HCT116 (cell line): ENCODE measurements around the gene PKHD1. TPM values are rescaled to one million over a fixed set of nuclear protein-coding genes. Genes with fewer than 3 reads are reported as not detected.
"Not testable (repeated sequence)": the region's sequence is repeated elsewhere in the genome, so short reads cannot be mapped to it uniquely, and the experiment has no call there.

Source experiments
- ATAC-seq: fragments of 200-7000 bp; cut with Tn5 transposase; 2 replicates; pipeline ENCODE4 v1.9.1; 2020; ENCODE audit warnings: mild to moderate bottlenecking, moderate library complexity
- BruUV-seq: library from RNA; stranded (reverse); fragments of 400-500 nt; replicated peaks from 2 replicates; lab custom pipeline; 2021; lab: Mats Ljungman, UMichigan
- CTCF ChIA-PET: fragments of 300-600 bp; sonication (Branson Sonifier 250); formaldehyde crosslinking; loops from one replicate; lab custom pipeline; 2021; ENCODE audit warnings: antibody characterized with exemption; lab: Charles Lee
- POLR2A ChIA-PET: fragments of 300-600, 350-600 bp; sonication (Branson Sonifier 250); formaldehyde crosslinking; loops from one replicate; lab custom pipeline; 2021; ENCODE audit warnings: antibody characterized with exemption; lab: Charles Lee
- RAD21 ChIA-PET, 2 experiments: fragments of 300-600 bp; sonication (Branson Sonifier 250); formaldehyde crosslinking; loops; one replicate each; lab custom pipeline; 2023; ENCODE audit warnings: low total read pairs in 2 of 2; ENCODE audit not compliant: uncharacterized antibody in 2 of 2, unreplicated experiment in 2 of 2, low non-redundant PET in 1 of 2; lab: Charles Lee
- DNase-seq: peaks from one replicate; pipeline ENCODE4 v3.0.0-alpha.2; 2010; ENCODE audit warnings: low read depth, low spot score
- H2AFZ ChIP-seq: fragments of 200-600 bp; shearing (Covaris generic), sonication (generic); 2 replicates; pipeline ENCODE4 v1.6.1; 2017; ENCODE audit warnings: low read depth, mixed run types, mixed read lengths, antibody characterized with exemption, low read length; ENCODE audit not compliant: poor library complexity, severe bottlenecking
- H3K27ac ChIP-seq: 2 replicates; pipeline ENCODE4 v1.5.1; 2012; ENCODE audit warnings: low read depth, low read length
- H3K27me3 ChIP-seq: fragments of 200-600 bp; sonication (generic); 2 replicates; pipeline ENCODE4 v1.6.1; 2016; ENCODE audit warnings: mixed run types, low read length, mixed read lengths; ENCODE audit not compliant: insufficient read depth
- H3K36me3 ChIP-seq, 2 experiments: fragments of 200-500 bp in 1 of 2; fragments of 200-600 bp in 1 of 2; sonication (Bioruptor generic) in 1 of 2; sonication (generic) in 1 of 2; 2 replicates each; pipeline versions ENCODE4 v1.5.1 to v1.6.1; 2014 to 2016; ENCODE audit warnings: low read length in 2 of 2, inconsistent platforms in 1 of 2, mixed read lengths in 1 of 2, mixed run types in 1 of 2; ENCODE audit not compliant: insufficient read depth in 2 of 2, control insufficient read depth in 1 of 2
- H3K4me1 ChIP-seq, 2 experiments: fragments of 200-600 bp in 1 of 2; sonication (generic) in 1 of 2; 2 replicates each; pipeline versions ENCODE4 v1.5.1 to v1.6.1; 2012 to 2017; ENCODE audit warnings: low read length in 2 of 2, inconsistent platforms in 1 of 2, mild to moderate bottlenecking in 1 of 2, mixed read lengths in 1 of 2, mixed run types in 1 of 2, moderate library complexity in 1 of 2; ENCODE audit not compliant: insufficient read depth in 2 of 2, control insufficient read depth in 1 of 2
- H3K4me2 ChIP-seq: fragments of 200-600 bp; sonication (generic); 2 replicates; pipeline ENCODE4 v1.6.1; 2017; ENCODE audit warnings: mixed run types, low read length, mixed read lengths
- H3K4me3 ChIP-seq, 2 experiments: fragments of 200-600 bp in 1 of 2; sonication (generic) in 1 of 2; replicated peaks in 1 of 2; 2 replicates each; pipeline ENCODE4 v1.5.1; 2011 to 2016; ENCODE audit warnings: low read length in 2 of 2, control low read depth in 1 of 2, low read depth in 1 of 2, mild to moderate bottlenecking in 1 of 2, mixed read lengths in 1 of 2, mixed run types in 1 of 2
- H3K79me2 ChIP-seq: fragments of 200-600 bp; sonication (generic); 2 replicates; pipeline ENCODE4 v1.6.1; 2017; ENCODE audit warnings: mild to moderate bottlenecking, mixed run types, low read length, moderate library complexity, mixed read lengths; ENCODE audit not compliant: insufficient read depth
- H3K9ac ChIP-seq: fragments of 200-600 bp; sonication (generic); 2 replicates; pipeline ENCODE4 v1.6.1; 2016; ENCODE audit warnings: low read length, mixed read lengths
- H3K9me2 ChIP-seq: fragments of 200-600 bp; sonication (generic), shearing (Covaris generic); 2 replicates; pipeline ENCODE4 v1.6.1; 2017; ENCODE audit warnings: mixed run types, mild to moderate bottlenecking, moderate library complexity; ENCODE audit not compliant: insufficient read depth
- H3K9me3 ChIP-seq, 2 experiments: fragments of 200-500 bp in 1 of 2; fragments of 200-600 bp in 1 of 2; sonication (Bioruptor generic) in 1 of 2; sonication (generic) in 1 of 2; 2 replicates each; pipeline ENCODE4 v1.6.1; 2014 to 2017; ENCODE audit warnings: low read length in 2 of 2, mixed read lengths in 2 of 2, inconsistent platforms in 1 of 2, low read depth in 1 of 2, mild to moderate bottlenecking in 1 of 2, mixed run types in 1 of 2, moderate library complexity in 1 of 2; ENCODE audit not compliant: control insufficient read depth in 1 of 2, insufficient read depth in 1 of 2
- H4K20me1 ChIP-seq: fragments of 200-600 bp; sonication (generic), shearing (Covaris generic); 2 replicates; pipeline ENCODE4 v1.6.1; 2017; ENCODE audit warnings: mixed run types, mild to moderate bottlenecking, moderate library complexity; ENCODE audit not compliant: insufficient read depth
- TCF7L2 ChIP-seq: IDR thresholded peaks from 2 replicates; pipeline ENCODE4 v1.7.0; 2011; ENCODE audit warnings: borderline replicate concordance, inconsistent platforms; ENCODE audit not compliant: insufficient read depth, insufficient read length; ENCODE audit errors: extremely low read depth
- intact Hi-C: fragments of 100-400 bp; cut with micrococcal nuclease; formaldehyde crosslinking; loops from 2 replicates; pipeline ENCODE4 v1.10.0; 2022
- total RNA-seq: library from RNA; stranded (reverse); gene quantifications from one replicate; pipeline ENCODE4 v1.2.1, GENCODE V29; 2021; ENCODE audit not compliant: unreplicated experiment

Gene PKHD1
- total RNA-seq, 1 experiment from 2014 or later = not detected

GRCh38 chr6:51949526-51949925 lies 137.9 kb downstream of the PKHD1 start:
- H3K27me3 ChIP-seq = no peaks in the 10 kb centered on the region; the same call in 1 of the 2 replicates
- ATAC-seq = no peak
- H3K36me3 ChIP-seq = no peaks in the 10 kb centered on the region
- no peaks in the 10 kb centered on the region for H3K79me2 ChIP-seq
- no peak overlapping the region for H3K27ac ChIP-seq
- no peak overlapping the region for H3K4me3 ChIP-seq
- no peak overlapping the region for H3K4me2 ChIP-seq
- POLR2A ChIA-PET = no interaction called here
- no peaks in the 10 kb centered on the region for H3K9me2 ChIP-seq
- H3K9ac ChIP-seq = no peak overlapping the region
- RAD21 ChIA-PET = no interaction called here
- CTCF ChIA-PET = no interaction called here
- TF ChIP-seq TCF7L2 = no peak
- DNase-seq = no peak
- no peak overlapping the region for H2AFZ ChIP-seq
- H4K20me1 ChIP-seq = no peaks in the 10 kb centered on the region; the same call in 1 of the 2 replicates
- intact Hi-C loops = no loop called here
- no TSS peak for BruUV-seq
- H3K9me3 ChIP-seq = no peaks in the 10 kb centered on the region
- H3K4me1 ChIP-seq = no peaks in the 10 kb centered on the region

- DNase-seq, H3K27ac ChIP-seq, H3K36me3 ChIP-seq, H3K4me3 ChIP-seq, H3K9ac ChIP-seq, RAD21 ChIA-PET, H3K79me2 ChIP-seq, ATAC-seq, BruUV-seq, H4K20me1 ChIP-seq, H3K4me1 ChIP-seq, CTCF ChIA-PET, H3K9me2 ChIP-seq, POLR2A ChIA-PET, H3K9me3 ChIP-seq, H2AFZ ChIP-seq, intact Hi-C loops, H3K4me2 ChIP-seq: not testable (repeated sequence)
- H3K27me3 ChIP-seq = 0 out of 2 replicates have a peak, but pooled peaks cover 12% of the 10 kb centered on the region
Observed at GRCh38 chr6:51939695-51940094, 147.7 kb downstream of the PKHD1 start.
